IgD-negative memory B cell (primary cell): Measurements from ENCODE around the gene C1orf210. TPM values are rescaled to one million over a fixed set of nuclear protein-coding genes. Genes with fewer than 3 reads are reported as not detected.

Experiments used
- H3K27ac Mint-ChIP-seq, 3 donors: one replicate each; pipeline ENCODE4 v1.8.0; 2020 to 2022; ENCODE audit warnings: mild to moderate bottlenecking in 3 of 3, mixed read lengths in 3 of 3, moderate library complexity in 1 of 3
- H3K27me3 Mint-ChIP-seq: one replicate; pipeline ENCODE4 v1.8.0; 2021; ENCODE audit warnings: mixed read lengths
- H3K36me3 Mint-ChIP-seq: one replicate; pipeline ENCODE4 v1.8.0; 2020; ENCODE audit warnings: mild to moderate bottlenecking, mixed read lengths
- H3K4me1 Mint-ChIP-seq, 3 donors: one replicate each; pipeline ENCODE4 v1.8.0; 2020 to 2022; ENCODE audit warnings: mixed read lengths in 3 of 3, mild to moderate bottlenecking in 1 of 3
- H3K4me3 Mint-ChIP-seq, 4 donors: one replicate each; pipeline ENCODE4 v1.8.0; 2020 to 2022; ENCODE audit warnings: mild to moderate bottlenecking in 4 of 4, mixed read lengths in 4 of 4, moderate library complexity in 3 of 4
- H3K9me3 Mint-ChIP-seq, 3 donors: one replicate each; pipeline ENCODE4 v1.8.0; 2020 to 2021; ENCODE audit warnings: mixed read lengths in 3 of 3, mild to moderate bottlenecking in 1 of 3
- polyA plus RNA-seq: library from polyadenylated mRNA; unstranded; fragments of 300-500 nt; fragmentation: Illumina TruSeq; gene quantifications from one replicate; pipeline ENCODE4 v1.2.3, GENCODE V29; 2021

The C1orf210 gene
- polyA plus RNA-seq, 1 donor from 2014 or later, result not detected

DNA sequence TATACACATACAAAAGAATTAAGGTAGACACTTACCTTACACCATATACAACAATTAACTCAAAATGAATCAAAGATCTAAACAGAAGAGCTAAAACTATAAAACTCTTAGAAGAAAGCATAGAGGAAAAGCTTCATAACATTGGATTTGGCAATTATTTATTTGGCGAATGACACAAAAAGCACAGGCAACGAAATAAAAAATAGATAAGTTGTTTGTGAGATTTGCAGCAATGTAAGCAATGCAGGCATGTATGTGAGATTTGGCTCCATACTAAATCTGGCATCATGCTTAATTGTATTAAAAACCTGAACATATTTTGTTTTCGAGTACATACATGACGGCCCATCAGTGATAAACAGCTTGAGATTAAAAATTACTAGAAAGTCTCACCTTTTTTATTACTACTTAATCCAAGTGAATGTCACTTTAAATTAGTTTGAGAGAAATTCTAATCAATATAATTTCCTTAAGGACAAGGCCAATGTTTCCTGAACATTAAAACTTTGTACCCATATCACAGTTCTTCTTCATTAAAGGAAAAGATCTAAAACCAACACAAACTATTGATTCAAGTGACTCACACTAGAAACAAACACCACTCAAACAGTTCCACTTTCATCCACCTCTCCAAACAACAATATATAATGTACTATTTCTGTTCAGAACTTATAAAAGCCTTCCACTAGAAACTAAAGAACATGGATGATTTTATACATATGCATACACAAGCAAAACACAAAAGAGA, 38.7 kb downstream of the C1orf210 start:
- peaks cover 0 to 4% (median 1%) of the 10 kb centered on the region in 3 donors for H3K9me3 Mint-ChIP-seq
- no peak overlapping the region for H3K27ac Mint-ChIP-seq
- no peak overlapping the region for H3K4me3 Mint-ChIP-seq
- H3K27me3 Mint-ChIP-seq, result peaks cover 3% of the 10 kb centered on the region
- peaks cover 1% of the 10 kb centered on the region for H3K36me3 Mint-ChIP-seq
- peaks cover 0 to 1% (median 0%) of the 10 kb centered on the region in 3 donors for H3K4me1 Mint-ChIP-seq

DNA sequence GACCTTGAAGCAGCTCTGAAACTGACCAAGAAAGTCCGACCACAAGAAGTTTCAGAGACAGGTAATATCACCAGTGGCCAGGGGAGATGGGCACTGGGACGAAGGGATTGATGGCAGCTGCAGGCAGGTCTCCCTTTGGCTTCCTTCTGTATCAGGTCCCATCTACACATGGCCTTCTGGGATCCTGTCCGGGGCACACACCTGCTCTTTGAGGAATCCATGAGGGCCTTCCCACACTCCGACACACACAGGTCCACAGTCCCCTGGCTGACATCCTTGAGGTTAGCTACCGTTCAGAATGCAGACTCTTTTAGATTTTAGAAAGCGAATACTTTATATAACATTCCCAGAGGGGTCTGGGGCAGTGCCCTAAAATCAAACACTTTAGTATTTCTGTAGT, 42.1 kb downstream of the C1orf210 start:
- Mint-ChIP-seq H3K27me3 (no peaks in the 10 kb centered on the region), H3K27ac (no peak overlapping the region), H3K36me3 (peaks cover 1% of the 10 kb centered on the region), H3K9me3 (peaks cover 0 to 5% (median 0%) of the 10 kb centered on the region in 3 donors), H3K4me3 (no peak overlapping the region), H3K4me1 (peaks cover 13 to 22% (median 21%) of the 10 kb centered on the region in 3 donors)

DNA sequence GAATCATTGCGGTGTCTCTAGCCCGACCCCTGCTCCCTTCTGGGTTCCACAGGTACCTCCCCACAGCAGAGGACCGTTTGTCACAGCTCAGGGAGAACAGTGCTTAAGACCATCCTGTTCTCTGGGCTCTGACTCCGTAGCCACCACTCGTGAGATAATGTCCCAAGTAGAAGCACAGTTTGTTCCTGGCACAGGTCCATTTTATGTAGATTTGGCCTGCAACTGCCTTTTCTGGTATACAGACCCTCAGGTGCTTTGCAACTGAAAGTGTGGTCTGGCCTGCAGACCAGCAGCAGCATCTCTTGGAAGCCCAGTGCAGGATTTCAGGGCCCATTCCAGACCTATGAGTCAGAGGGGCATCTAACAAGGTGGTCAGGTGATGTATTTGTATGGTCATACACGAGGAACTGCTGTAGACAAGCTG, 44.0 kb downstream of the C1orf210 start:
- no peak overlapping the region for H3K4me3 Mint-ChIP-seq
- H3K36me3 Mint-ChIP-seq, result peaks cover 1% of the 10 kb centered on the region
- no peak overlapping the region for H3K27ac Mint-ChIP-seq
- H3K4me1 Mint-ChIP-seq, result peaks cover 22 to 26% (median 24%) of the 10 kb centered on the region in 3 donors
- H3K9me3 Mint-ChIP-seq, result peaks cover 0 to 2% (median 0%) of the 10 kb centered on the region in 3 donors
- H3K27me3 Mint-ChIP-seq, result no peaks in the 10 kb centered on the region

DNA sequence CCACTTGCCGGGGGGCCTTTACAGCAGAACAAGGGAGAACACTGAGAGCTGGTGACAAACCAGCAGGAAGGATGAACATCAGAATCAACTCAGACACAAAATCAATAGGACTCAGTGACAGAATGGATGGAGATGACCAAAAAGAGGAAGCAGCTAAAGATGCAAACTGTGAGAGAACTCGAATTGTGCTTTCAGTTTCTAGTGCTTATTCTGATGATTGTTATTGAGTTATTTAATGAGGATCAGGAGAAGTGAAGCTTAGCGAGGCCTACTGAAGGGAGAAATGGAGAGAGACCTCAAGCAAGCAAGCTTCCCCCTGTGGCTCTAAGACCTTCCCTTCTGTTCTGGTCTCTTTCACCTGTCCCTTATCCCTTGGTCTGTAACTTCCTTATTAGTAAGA, 45.9 kb downstream of the C1orf210 start:
- Mint-ChIP-seq H3K4me3 (peak overlapping the region in 3 of 4 donors; percentile 4 to 75 (median 61)), H3K27ac (peak overlapping the region; percentile 54 to 91 (median 78)), H3K4me1 (peaks cover 22 to 26% (median 24%) of the 10 kb centered on the region in 3 donors), H3K36me3 (no peaks in the 10 kb centered on the region), H3K9me3 (peaks cover 0 to 2% (median 0%) of the 10 kb centered on the region in 3 donors), H3K27me3 (no peaks in the 10 kb centered on the region)

- Mint-ChIP-seq H3K27ac (peak overlapping the region; percentile 54 to 91 (median 78)), H3K36me3 (no peaks in the 10 kb centered on the region), H3K4me3 (peak overlapping the region in 2 of 4 donors; percentile 61 to 75), H3K27me3 (no peaks in the 10 kb centered on the region), H3K4me1 (peaks cover 22 to 26% (median 24%) of the 10 kb centered on the region in 3 donors), H3K9me3 (peaks cover 0 to 2% (median 0%) of the 10 kb centered on the region in 3 donors)
Measured at GRCh38 chr1:43238991-43239469, 46.4 kb downstream of the C1orf210 start.

- Mint-ChIP-seq H3K36me3 (no peaks in the 10 kb centered on the region), H3K27me3 (no peaks in the 10 kb centered on the region), H3K9me3 (peaks cover 0 to 2% (median 0%) of the 10 kb centered on the region in 3 donors), H3K27ac (peak overlapping the region in 2 of 3 donors; percentile 27 to 88), H3K4me3 (peak overlapping the region in 2 of 4 donors; percentile 59 to 81), H3K4me1 (peaks cover 22 to 26% (median 24%) of the 10 kb centered on the region in 3 donors)
Measured at GRCh38 chr1:43238085-43238484, 47.3 kb downstream of the C1orf210 start.

DNA sequence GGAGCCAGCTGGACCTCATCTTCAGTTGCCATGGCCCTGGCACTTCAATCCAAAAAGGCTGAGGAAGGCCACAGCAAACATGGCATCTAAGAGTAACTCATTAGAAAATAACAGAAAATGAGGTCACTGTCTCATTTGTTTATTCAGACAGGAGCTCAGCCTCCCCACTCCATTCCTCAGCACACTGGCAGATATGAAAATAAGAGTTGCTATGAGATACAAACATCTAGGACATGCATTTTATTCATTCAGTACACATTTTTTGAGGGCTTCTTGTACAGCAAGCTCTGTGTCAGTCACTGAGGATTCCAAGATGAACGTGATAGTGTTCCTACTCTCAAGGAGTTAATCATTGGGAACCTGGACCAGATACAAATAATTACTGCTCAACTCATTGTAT, 48.3 kb downstream of the C1orf210 start:
- peak overlapping the region in 1 of 3 donors; percentile 41 for H3K27ac Mint-ChIP-seq

DNA sequence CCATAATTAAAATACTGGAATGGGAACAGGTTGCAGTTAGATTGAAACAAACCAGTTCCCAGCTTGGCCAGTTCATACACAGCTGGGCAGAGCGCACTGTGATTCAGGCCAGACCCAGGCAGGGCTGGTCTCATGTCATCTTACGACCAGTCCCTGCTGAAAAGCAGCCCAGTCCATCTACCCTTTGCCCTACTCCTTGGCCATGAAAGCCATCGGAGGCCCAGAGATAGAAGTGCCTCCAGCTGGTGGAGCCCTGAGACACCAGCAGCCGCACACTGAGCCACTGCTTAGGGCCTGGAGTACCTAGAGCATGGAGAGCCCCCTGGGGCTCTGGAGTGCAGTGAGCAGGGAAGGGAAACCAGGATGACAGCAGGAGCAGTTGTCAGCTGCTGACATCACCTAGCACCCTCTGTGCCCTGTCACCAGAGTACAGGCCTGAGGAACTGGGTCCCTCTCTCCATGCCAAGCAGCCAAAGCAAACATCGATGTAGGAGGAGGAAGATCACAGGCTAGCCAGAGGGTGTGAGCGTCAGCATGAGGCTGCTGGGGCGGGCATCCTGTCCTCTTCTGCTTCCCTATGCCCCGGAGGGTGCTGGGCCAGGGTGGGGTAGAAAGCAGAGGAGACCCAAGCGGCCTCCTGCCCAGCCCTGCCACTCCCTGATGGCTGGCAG, 49.8 kb downstream of the C1orf210 start:
- no peaks in the 10 kb centered on the region for H3K27me3 Mint-ChIP-seq
- no peak overlapping the region for H3K4me3 Mint-ChIP-seq
- H3K4me1 Mint-ChIP-seq, result peaks cover 20 to 26% (median 24%) of the 10 kb centered on the region in 3 donors
- peaks cover 0 to 2% (median 0%) of the 10 kb centered on the region in 3 donors for H3K9me3 Mint-ChIP-seq
- H3K27ac Mint-ChIP-seq, result no peak overlapping the region
- H3K36me3 Mint-ChIP-seq, result no peaks in the 10 kb centered on the region

More for the DNA sequence above, 48.3 kb downstream of the C1orf210 start:
- no peaks in the 10 kb centered on the region for H3K27me3 Mint-ChIP-seq
- H3K36me3 Mint-ChIP-seq, result no peaks in the 10 kb centered on the region
- peaks cover 22 to 26% (median 24%) of the 10 kb centered on the region in 3 donors for H3K4me1 Mint-ChIP-seq
- H3K9me3 Mint-ChIP-seq, result peaks cover 0 to 2% (median 0%) of the 10 kb centered on the region in 3 donors
- peak overlapping the region in 1 of 4 donors; percentile 3 for H3K4me3 Mint-ChIP-seq

DNA sequence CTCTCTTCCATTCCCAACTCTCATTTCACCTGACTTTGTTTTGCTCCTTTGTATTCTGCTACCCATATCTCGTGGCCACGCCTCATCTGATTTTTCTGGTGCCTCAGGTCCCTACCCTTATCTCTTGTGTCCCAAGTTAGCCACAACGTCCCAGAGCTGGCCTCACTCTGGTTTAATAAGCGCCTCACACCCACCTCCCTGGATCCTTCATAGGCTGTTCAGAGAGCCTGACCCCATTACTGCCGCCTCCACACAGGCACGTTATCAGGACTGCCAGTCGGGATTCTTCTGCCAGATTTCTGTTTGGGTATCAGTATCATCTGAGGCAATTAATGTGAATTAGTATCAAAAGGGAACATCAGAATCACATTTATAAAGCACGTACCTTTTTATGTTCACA, 50.3 kb downstream of the C1orf210 start:
- no peaks in the 10 kb centered on the region for H3K9me3 Mint-ChIP-seq
- H3K27me3 Mint-ChIP-seq, result no peaks in the 10 kb centered on the region
- H3K36me3 Mint-ChIP-seq, result no peaks in the 10 kb centered on the region
- no peak overlapping the region for H3K27ac Mint-ChIP-seq
- peaks cover 17 to 24% (median 20%) of the 10 kb centered on the region in 3 donors for H3K4me1 Mint-ChIP-seq
- H3K4me3 Mint-ChIP-seq, result no peak overlapping the region

DNA sequence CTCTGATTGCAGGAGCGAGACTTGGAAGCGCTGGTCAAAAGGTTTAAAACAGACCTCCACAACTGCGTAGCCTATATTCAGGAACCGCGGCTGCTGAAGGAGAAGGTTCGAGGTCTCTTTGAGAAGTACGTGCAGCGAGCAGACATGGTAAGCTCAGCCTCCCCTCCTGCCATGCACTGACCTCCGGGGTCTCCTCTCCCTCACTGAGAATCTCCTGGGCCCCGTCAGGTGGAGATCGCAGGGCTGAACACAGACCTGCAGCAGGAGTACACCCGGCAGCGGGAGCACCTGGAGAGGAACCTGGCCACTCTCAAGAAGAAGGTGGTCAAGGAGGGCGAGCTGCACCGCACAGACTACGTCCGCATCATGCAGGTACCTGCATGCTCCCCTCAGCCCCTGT, 51.1 kb downstream of the C1orf210 start:
- peaks cover 11 to 17% (median 14%) of the 10 kb centered on the region in 3 donors for H3K4me1 Mint-ChIP-seq
- H3K9me3 Mint-ChIP-seq, result no peaks in the 10 kb centered on the region
- no peak overlapping the region for H3K27ac Mint-ChIP-seq
- H3K27me3 Mint-ChIP-seq, result no peaks in the 10 kb centered on the region
- no peak overlapping the region for H3K4me3 Mint-ChIP-seq
- no peaks in the 10 kb centered on the region for H3K36me3 Mint-ChIP-seq

DNA sequence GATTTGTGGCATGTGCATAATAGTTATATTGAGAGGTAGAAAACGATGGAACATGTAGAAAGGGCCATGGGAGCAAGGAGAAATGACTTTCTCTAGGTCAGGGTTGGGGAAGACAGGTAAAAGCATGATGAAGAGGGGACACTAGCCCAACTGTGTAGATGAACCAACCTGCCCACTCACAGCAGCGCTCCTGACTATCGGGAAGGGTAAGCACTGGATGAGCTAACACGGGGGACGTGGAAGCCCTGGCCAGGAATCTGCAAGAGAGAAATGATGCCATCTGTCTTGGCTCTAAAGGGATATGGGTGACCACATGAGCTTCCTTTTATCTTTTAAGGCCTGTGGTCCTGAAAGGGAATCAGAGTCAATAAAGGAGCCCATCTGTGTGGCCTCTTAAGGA, 51.8 kb downstream of the C1orf210 start:
- Mint-ChIP-seq H3K27me3 (no peaks in the 10 kb centered on the region), H3K36me3 (no peaks in the 10 kb centered on the region), H3K4me1 (peaks cover 4 to 12% (median 7%) of the 10 kb centered on the region in 3 donors), H3K9me3 (no peaks in the 10 kb centered on the region), H3K27ac (peak overlapping the region in 1 of 3 donors; percentile 52), H3K4me3 (no peak overlapping the region)

GRCh38 chr1:43232482-43232881, 52.9 kb downstream of the C1orf210 start:
- H3K4me3 Mint-ChIP-seq, result no peak overlapping the region
- no peaks in the 10 kb centered on the region for H3K27me3 Mint-ChIP-seq
- no peak overlapping the region for H3K27ac Mint-ChIP-seq
- H3K4me1 Mint-ChIP-seq, result peaks cover 0 to 3% (median 0%) of the 10 kb centered on the region in 3 donors
- H3K36me3 Mint-ChIP-seq, result no peaks in the 10 kb centered on the region
- no peaks in the 10 kb centered on the region for H3K9me3 Mint-ChIP-seq

- H3K36me3 Mint-ChIP-seq, result no peaks in the 10 kb centered on the region
- no peaks in the 10 kb centered on the region for H3K27me3 Mint-ChIP-seq
- H3K4me1 Mint-ChIP-seq, result peaks cover 1 to 5% (median 3%) of the 10 kb centered on the region in 3 donors
- no peak overlapping the region for H3K4me3 Mint-ChIP-seq
- no peaks in the 10 kb centered on the region for H3K9me3 Mint-ChIP-seq
- no peak overlapping the region for H3K27ac Mint-ChIP-seq
Measured at GRCh38 chr1:43232074-43232473, 53.3 kb downstream of the C1orf210 start.
